ENCODE results near the gene TRIO. TPM values are rescaled to one million over a fixed set of nuclear protein-coding genes. Genes with fewer than 3 reads are reported as not detected.

Gene TRIO
- total RNA-seq, 1 experiment from 2014 or later = 144 TPM

- DNase-seq (ENCODE audit: low read depth) = no peak
Observed at GRCh38 chr5:14122089-14122488, 21.1 kb upstream of the TRIO start.

- DNase-seq (ENCODE audit: low read depth) = no peak
Observed at GRCh38 chr5:14123551-14123950, 19.6 kb upstream of the TRIO start.

GRCh38 chr5:14123974-14124482 lies 19.1 kb upstream of the TRIO start:
- DNase-seq (ENCODE audit: low read depth) = no peak

- no peak for DNase-seq (ENCODE audit: low read depth)
Observed at GRCh38 chr5:14125262-14125661, 17.9 kb upstream of the TRIO start.

GRCh38 chr5:14127587-14127986 lies 15.6 kb upstream of the TRIO start:
- DNase-seq (ENCODE audit: low read depth) = no peak

- no peak for DNase-seq (ENCODE audit: low read depth)
Observed at GRCh38 chr5:14128079-14128478, 15.1 kb upstream of the TRIO start.

GRCh38 chr5:14129123-14129522 lies 14.0 kb upstream of the TRIO start:
- no peak for DNase-seq (ENCODE audit: low read depth)

GRCh38 chr5:14131855-14132503 lies 11.2 kb upstream of the TRIO start:
- DNase-seq (ENCODE audit: low read depth) = no peak

- DNase-seq (ENCODE audit: low read depth) = no peak
Observed at GRCh38 chr5:14133394-14133793, 9.7 kb upstream of the TRIO start.

GRCh38 chr5:14134083-14134482 lies 9.1 kb upstream of the TRIO start:
- no peak for DNase-seq (ENCODE audit: low read depth)

GRCh38 chr5:14134771-14135170 lies 8.4 kb upstream of the TRIO start:
- DNase-seq (ENCODE audit: low read depth) = no peak

- DNase-seq (ENCODE audit: low read depth) = no peak
Observed at GRCh38 chr5:14135621-14136020, 7.5 kb upstream of the TRIO start.

- DNase-seq (ENCODE audit: low read depth) = no peak
Observed at GRCh38 chr5:14136228-14136627, 6.9 kb upstream of the TRIO start.

- no peak for DNase-seq (ENCODE audit: low read depth)
Observed at GRCh38 chr5:14138608-14139540, 4.3 kb upstream of the TRIO start.

GRCh38 chr5:14141764-14142163 lies 1.4 kb upstream of the TRIO start:
- DNase-seq (ENCODE audit: low read depth) = no peak

GRCh38 chr5:14142202-14142826 lies 828 bp upstream of the TRIO start:
- DNase-seq (ENCODE audit: low read depth) = no peak

GRCh38 chr5:14143546-14143840 lies 351 bp downstream of the TRIO start:
- no peak for DNase-seq (ENCODE audit: low read depth)

- DNase-seq (ENCODE audit: low read depth) = peak; percentile 34
Observed at GRCh38 chr5:14143841-14144585, 871 bp downstream of the TRIO start.

GRCh38 chr5:14144586-14145434 lies 1.7 kb downstream of the TRIO start:
- peak; percentile 94 for DNase-seq (ENCODE audit: low read depth)
